GM18867 (cell line): ENCODE data around the gene ARHGAP27.
"Not testable (repeated sequence)": the region's sequence is repeated elsewhere in the genome, so short reads cannot be mapped to it uniquely, and the experiment has no call there.

Source experiments
- ATAC-seq: cut with Tn5 transposase; IDR thresholded peaks from one replicate; pipeline ENCODE4 v1.9.1; 2021; ENCODE audit warnings: mild to moderate bottlenecking, moderate library complexity; ENCODE audit not compliant: unreplicated experiment

The ARHGAP27 gene

DNA sequence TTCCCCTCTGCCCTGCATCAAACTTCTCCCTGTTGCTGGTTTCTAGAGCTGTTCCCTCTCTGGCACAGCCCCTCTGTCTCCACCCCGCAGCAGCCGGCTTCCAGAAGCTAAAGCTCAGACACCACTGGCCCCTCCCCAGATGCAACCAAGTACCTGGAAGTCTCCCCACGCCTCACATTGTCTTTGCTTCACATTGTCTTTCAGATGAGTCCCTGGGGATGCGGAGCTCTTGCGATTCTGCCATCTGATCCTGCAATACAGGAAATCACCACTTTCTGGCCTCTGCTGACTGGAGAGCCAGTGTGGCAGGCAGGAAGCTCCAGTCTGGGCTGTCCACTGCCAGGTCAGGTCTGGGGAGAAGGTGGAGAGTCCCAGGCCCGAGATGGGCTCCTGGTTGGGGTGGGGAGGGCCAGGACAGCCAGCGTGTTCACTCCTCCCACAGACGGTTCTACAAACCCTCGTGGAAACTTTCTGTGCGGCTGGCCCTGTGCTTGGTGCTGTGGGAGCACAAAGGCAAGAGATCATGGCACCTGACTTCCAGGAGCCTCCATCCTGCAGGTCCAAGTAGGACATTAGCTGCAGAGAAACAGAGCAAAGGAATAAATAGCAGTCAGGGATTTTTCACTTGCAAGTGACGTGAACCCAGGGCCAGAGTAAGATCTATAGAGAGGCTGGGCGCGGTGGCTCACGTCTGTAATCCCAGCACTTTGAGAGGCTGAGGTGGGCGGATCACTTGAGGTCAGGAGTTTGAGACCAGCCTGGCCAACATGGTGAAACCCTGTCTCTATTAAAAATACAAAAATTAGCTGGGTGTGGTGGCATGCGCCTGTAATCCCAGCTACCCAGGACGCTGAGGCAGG is 67.9 kb downstream of the ARHGAP27 start:
- ATAC-seq, result no peak

DNA sequence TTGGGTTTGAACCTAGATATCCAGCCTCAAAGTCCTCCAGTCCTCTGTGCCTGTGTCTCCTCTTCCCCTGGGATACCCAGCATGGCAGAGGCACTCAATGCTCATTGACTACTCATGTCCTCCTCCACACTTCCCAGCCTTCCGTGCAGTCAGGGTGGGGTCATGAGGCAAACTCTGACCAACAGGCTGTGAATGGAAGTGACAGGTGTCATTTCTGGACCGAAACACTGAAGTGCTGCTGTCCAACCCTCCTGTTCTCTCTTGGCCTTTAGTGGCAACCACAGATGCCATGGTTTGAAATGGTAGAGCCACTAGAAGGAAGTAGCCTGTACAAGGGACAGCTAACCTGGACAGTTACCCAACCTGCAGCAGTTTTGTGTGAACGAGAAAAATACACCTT is 69.2 kb downstream of the ARHGAP27 start:
- no peak for ATAC-seq

DNA sequence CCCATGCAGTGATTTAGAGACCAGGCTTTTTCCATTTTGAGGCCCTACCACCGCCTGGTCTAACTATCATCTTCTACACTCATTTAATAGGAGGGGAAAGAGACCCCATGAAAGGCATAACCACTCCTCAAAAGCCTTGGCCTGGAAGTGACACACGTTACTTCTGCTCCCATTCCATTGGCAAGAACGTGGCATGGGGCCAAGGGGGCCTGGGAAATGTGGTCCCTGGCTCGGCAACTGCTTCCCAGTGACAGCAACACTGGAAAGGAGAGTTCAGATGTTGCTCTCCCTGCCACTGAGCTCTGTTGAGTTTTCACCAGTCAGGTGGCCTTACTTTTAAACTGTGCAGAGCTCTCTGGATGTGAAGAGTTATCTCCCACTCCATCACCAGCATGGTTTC is 70.7 kb downstream of the ARHGAP27 start:
- ATAC-seq, result no peak

DNA sequence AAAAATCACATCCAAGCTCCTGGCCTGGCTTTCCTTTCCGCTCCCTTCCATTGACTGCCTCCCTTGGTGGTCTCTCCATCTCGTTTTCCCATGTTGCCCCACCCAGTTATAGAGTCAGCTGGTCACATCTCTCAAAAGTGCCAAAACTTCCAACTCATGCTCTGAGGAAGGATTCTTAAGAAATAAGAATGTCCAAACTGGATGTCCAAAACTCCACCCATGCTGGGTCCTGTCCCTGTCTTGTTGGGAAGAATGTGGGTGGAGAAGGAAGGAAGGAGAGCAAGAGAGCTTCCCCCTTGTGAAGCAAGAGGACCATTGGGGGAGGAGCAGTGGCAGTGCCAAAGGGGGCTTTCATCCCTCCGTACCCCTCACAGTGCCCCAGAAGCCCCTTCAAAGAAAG is 71.2 kb downstream of the ARHGAP27 start:
- no peak for ATAC-seq

DNA sequence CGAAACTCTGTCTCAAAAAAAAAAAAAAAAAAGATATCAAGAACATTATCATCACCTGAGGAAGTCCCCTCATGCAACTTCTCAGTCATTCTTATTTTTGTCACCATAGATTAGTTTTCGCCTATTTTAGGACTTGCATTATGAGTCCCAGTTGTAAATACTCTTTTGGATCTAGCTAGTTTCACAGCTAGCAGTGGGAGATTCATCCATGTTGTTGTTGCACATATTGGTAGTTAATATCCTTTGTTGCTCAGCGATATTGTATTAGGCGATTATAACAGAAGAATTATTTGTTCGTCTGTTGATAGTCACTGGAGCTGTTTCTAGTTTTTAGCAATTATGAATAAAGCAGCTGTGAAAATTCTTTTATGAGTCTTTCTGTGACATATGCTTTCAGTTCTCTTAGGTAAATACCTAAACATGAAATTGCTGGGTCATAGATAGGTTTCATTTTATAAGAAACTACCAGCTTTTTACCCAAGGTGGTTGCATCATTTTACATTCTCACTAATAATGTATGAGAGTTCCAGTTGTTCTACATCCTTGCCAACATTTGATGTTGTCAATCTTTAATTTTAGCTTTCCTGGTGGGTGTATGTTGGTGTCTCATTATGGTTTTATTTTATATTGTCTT is 75.2 kb downstream of the ARHGAP27 start:
- ATAC-seq, result no peak

DNA sequence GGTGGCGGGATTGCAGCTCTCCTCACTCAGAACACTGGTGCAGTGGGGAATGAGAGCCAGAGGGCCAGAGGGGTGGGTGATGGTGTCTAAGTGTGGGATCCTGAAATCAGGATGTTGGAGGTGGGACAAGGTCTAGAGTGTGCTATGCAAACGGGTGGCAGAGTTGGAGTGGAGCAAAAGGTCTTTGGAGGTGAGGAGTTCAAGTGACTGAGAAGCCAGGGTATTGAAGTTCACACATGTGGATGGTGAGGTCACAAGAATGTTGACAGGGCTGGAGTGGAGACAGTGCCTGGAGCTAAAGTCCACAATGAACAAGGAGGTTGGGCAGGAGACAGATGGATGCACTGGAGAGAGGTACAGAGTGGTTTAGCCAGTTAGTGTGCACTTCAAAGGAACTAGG is 77.6 kb downstream of the ARHGAP27 start:
- ATAC-seq, result no peak

DNA sequence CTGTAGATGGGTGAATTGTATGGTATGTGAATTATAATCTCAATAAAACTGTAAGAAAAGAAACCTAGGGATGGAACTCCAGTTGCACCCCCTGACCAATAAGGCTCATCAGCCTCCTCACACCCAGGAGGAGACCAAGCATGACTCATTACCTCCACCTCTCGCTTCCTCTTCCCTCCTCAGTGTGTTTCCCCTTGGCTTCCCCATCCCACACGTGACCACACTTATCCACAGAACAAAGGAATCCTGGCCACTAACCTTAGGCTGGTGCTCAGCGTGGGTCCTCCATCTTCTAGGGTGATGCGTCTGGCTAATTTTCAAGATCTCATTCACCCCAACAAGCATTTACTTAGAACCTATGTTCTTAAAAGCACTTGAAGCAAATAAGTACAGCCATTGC is 79.6 kb downstream of the ARHGAP27 start:
- no peak for ATAC-seq

DNA sequence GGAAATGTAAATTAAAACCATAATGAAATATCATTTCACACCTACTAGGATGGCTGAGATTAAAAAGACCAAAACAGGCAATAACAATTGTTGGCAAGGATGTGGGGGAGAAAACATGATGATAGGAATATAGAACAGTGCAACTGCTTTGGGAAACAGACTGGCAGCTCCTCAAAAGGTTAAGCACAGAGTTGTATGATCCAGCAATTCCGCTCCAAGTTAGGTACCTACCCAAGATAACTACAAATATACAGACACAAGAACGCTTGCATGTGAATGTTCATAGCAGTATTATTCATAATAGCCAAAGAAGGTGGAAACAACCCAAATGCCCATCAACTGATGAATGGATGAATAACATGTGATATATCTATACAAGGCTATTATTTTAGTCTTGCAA is 80.8 kb downstream of the ARHGAP27 start:
- ATAC-seq, result no peak

DNA sequence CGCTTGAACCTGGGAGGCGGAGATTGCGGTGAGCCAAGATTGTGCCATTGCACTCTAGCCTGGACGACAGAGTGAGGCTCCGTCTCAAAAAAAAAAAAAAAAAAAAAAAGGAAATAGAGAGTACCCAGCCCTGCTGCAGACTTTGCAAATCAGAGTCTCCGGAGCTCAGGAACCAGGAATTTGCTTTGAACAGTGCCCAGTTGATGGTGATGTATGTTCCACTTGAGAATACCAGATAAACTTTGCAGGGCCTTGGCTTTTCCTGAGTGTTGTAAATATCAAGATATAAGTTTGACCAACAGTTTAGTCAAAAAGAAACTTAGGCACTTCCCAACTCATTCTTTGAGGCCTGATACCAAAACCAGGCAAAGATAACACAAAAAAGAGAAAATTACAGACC is 85.2 kb downstream of the ARHGAP27 start:
- no peak for ATAC-seq

DNA sequence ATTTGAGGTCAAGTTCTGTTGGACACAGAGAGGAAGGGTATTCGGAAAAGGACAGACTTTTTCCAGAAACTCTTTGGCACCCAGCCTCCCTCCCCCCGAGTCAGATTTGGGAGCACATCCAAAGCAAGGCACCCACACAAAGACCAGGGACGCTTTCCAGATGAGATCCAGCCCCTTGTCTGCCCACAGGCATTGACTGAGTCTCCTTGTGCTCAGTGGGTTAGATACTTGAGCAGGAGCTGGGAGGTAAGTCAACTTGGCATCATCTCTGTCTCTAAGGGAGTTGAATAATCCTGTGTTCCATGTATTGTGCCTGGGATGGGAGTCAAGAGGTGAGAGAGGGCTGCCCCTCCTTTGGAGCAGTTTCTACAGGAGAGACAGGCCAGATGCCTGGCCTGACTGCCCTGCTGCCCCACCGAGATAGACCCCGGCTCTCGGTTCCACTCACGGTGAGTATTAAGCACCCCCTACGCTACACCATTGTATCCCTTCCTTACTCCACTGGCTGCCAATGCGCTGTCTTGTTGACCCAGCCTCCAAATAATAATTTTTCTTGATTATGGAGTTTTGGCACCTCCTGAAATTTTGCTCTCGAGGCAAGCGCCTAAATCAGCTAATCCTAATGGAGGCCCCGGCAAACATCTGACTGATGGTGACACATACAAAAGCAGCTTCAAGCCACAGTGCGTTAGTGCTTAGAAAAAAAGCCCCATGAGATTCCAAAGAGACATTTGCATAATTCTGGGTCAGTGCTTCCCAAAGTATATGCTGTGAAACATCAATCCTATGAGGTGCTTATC is 86.3 kb downstream of the ARHGAP27 start:
- ATAC-seq, result no peak

DNA sequence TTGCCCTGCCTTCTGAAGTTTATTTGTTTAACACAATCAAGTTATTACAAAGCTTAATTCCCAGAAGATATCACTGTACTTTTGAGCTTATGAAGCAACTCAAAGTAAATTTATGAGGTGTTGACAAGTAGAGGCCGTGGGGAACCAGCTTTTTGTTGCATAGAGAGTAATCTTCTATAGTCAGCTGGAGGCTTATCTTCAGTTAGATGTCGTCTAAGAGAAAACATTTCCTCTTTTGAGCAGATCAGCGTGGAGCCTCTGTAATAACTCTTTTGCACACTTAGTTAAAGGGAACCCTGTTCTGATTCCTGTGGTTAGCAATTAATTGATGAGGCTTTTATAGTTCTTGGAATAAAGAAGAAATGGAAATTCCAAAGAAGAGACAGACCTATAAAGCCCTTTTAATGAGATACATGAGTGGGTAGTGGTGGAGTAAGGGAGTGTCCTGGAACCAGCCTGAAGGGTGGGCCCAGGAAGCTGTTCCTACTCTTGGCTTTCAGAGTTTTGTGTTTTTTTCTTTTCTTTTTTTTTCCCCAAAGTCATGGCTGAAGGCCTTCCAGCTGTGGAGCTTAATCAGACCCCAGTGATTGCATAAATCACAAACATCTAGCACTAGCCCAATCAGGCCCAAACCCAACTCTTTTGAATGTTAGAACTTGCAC is 87.0 kb downstream of the ARHGAP27 start:
- no peak for ATAC-seq

DNA sequence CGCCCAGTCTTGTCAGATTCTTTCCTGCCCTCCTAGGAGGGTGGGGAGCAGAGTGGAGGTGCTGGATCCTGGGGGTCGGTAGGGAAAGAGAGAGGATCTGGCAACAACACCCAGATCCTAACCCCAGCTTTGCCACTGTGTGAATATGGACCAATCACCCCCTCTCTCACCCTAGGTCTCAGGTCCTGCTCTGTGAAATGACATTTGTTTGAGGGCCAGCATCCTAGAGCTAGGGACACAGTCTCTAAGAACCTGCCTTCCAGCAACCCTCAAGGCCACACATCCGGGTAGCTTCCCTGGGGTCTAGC is 87.5 kb downstream of the ARHGAP27 start:
- ATAC-seq, result no peak

DNA sequence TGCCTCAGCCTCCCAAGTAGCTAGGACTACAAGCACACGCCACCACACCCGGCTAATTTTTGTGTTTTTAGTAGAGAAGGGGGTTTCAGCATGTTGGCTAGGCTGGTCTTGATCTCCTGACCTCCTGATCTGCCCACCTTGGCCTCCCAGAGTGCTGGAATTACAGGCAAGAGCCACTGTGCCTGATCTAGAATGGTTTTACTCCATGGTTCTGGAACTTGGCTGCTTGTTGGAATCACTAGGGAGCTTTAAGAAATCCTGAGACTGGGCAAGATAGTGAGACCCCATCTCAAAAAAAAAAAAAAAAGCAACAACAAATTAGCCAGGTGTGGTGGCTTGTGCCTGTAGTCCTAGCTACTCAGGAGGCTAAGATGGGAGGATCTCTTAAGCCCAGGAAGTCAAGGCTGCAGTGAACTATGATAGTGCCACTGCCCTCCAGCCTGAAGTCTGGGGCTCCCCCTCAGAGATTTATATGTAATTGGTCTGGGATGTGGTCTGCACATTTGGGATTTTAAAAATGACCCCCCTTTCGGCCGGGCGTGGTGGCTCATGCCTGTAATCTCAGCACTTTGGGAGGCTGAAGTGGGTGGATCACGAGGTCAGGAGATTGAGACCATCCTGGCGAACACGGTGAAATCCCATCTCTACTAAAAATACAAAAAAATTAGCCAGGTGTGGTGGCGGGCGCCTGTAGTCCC is 88.6 kb downstream of the ARHGAP27 start:
- not testable (repeated sequence) for ATAC-seq
